SK-N-SH treated with all-trans-retinoic acid at 6 μM for 48 hours (cell line): ENCODE data around the gene NID1.
"Not testable (repeated sequence)": the region's sequence is repeated elsewhere in the genome, so short reads cannot be mapped to it uniquely, and the experiment has no call there.

Source experiments
- ATAC-seq: fragments of 200-7000 bp; cut with Tn5 transposase; 3 replicates; pipeline ENCODE4 v1.9.1; 2020; ENCODE audit warnings: mild to moderate bottlenecking, moderate library complexity
- ARNTL ChIP-seq: fragments of 450-650 bp; formaldehyde crosslinking; IDR thresholded peaks from 2 replicates; pipeline ENCODE4 v1.5.0; 2020; ENCODE audit warnings: low read depth, mild to moderate bottlenecking, moderate library complexity, borderline replicate concordance
- BACH2 ChIP-seq: fragments of 250-450 bp; sonication (Bioruptor Pico); IDR thresholded peaks from 2 replicates; pipeline ENCODE4 v1.9.0; 2021; ENCODE audit warnings: mild to moderate bottlenecking, borderline replicate concordance
- CSDC2 ChIP-seq: fragments of 250-450 bp; sonication (Bioruptor Pico); IDR thresholded peaks from 2 replicates; pipeline ENCODE4 v1.5.0; 2020; ENCODE audit warnings: mild to moderate bottlenecking, moderate library complexity
- ESRRG ChIP-seq: fragments of 250-450 bp; sonication (Bioruptor Pico); IDR thresholded peaks from 2 replicates; pipeline ENCODE4 v1.6.1; 2021; ENCODE audit warnings: mild to moderate bottlenecking
- ISL1 ChIP-seq: fragments of 250-450 bp; sonication (Bioruptor Pico); IDR thresholded peaks from 2 replicates; pipeline ENCODE4 v2.1.2; 2022; ENCODE audit warnings: mild to moderate bottlenecking, moderate library complexity
- PATZ1 ChIP-seq: fragments of 250-450 bp; sonication (Bioruptor Pico); IDR thresholded peaks from 2 replicates; pipeline ENCODE4 v1.8.0; 2020; ENCODE audit warnings: mild to moderate bottlenecking, moderate library complexity, borderline replicate concordance
- POU6F1 ChIP-seq: fragments of 250-450 bp; sonication (Bioruptor Pico); IDR thresholded peaks from 2 replicates; pipeline ENCODE4 v1.8.0; 2021; ENCODE audit warnings: low read depth, mild to moderate bottlenecking, moderate library complexity, borderline replicate concordance
- PPARA ChIP-seq: fragments of 250-450 bp; sonication (Bioruptor Pico); IDR thresholded peaks from 2 replicates; pipeline ENCODE4 v1.5.0; 2020; ENCODE audit warnings: mild to moderate bottlenecking, borderline replicate concordance
- SNAI2 ChIP-seq: fragments of 250-450 bp; sonication (Bioruptor Pico); IDR thresholded peaks from 2 replicates; pipeline ENCODE4 v1.5.0; 2020; ENCODE audit warnings: mild to moderate bottlenecking, moderate library complexity
- TCF4 ChIP-seq: fragments of 250-450 bp; sonication (Bioruptor Pico); IDR thresholded peaks from 2 replicates; pipeline ENCODE4 v1.8.0; 2021; ENCODE audit warnings: mild to moderate bottlenecking, moderate library complexity, borderline replicate concordance
- TOX ChIP-seq: fragments of 250-450 bp; sonication (Bioruptor Pico); IDR thresholded peaks from 2 replicates; pipeline ENCODE4 v1.8.0; 2021; ENCODE audit warnings: mild to moderate bottlenecking, moderate library complexity, borderline replicate concordance
- ZC3H10 ChIP-seq: fragments of 250-450 bp; sonication (Bioruptor Pico); IDR thresholded peaks from 2 replicates; pipeline ENCODE4 v1.5.1; 2021; ENCODE audit warnings: mild to moderate bottlenecking, moderate library complexity
- ZFP3 ChIP-seq: fragments of 250-450 bp; sonication (Bioruptor Pico); IDR thresholded peaks from 2 replicates; pipeline ENCODE4 v1.5.0; 2020; ENCODE audit warnings: mild to moderate bottlenecking, moderate library complexity
- ZFP30 ChIP-seq: fragments of 450-650 bp; formaldehyde crosslinking; IDR thresholded peaks from 2 replicates; pipeline ENCODE4 v1.5.0; 2022; ENCODE audit warnings: mild to moderate bottlenecking, moderate library complexity
- ZNF565 ChIP-seq: fragments of 450-650 bp; formaldehyde crosslinking; conservative IDR thresholded peaks from 2 replicates; pipeline ENCODE4 v1.5.0; 2020; ENCODE audit warnings: low read depth, mild to moderate bottlenecking, moderate library complexity
- ZNF8 ChIP-seq: fragments of 450-650 bp; formaldehyde crosslinking; IDR thresholded peaks from 2 replicates; pipeline ENCODE4 v1.5.0; 2020; ENCODE audit warnings: mild to moderate bottlenecking, moderate library complexity
- TF ChIP-seq, protein P1 (sequence below): fragments of 250-450 bp; sonication (Bioruptor Pico); IDR thresholded peaks from 2 replicates; pipeline ENCODE4 v1.5.0; 2020; ENCODE audit warnings: mild to moderate bottlenecking, moderate library complexity
- TF ChIP-seq, protein P2 (sequence below): fragments of 250-450 bp; sonication (Bioruptor Pico); IDR thresholded peaks from 2 replicates; pipeline ENCODE4 v1.5.1; 2021; ENCODE audit warnings: mild to moderate bottlenecking, moderate library complexity
- TF ChIP-seq, protein P3 (sequence below): fragments of 250-450 bp; sonication (Bioruptor Pico); IDR thresholded peaks from 2 replicates; pipeline ENCODE4 v1.5.1; 2020; ENCODE audit warnings: low read depth, mild to moderate bottlenecking, moderate library complexity

The NID1 gene

GRCh38 chr1:235968831-235969230, 96.1 kb downstream of the NID1 start:
- TF ChIP-seq ARNTL (CRISPR knock-in tag) (no peak), PPARA (CRISPR knock-in tag) (no peak), PATZ1 (no peak), POU6F1 (no peak), CSDC2 (CRISPR knock-in tag) (no peak), SNAI2 (CRISPR knock-in tag) (no peak), BACH2 (no peak), ISL1 (CRISPR knock-in tag) (no peak), ZFP3 (CRISPR knock-in tag) (no peak), TOX (no peak)
- TF ChIP-seq, protein P1, sequence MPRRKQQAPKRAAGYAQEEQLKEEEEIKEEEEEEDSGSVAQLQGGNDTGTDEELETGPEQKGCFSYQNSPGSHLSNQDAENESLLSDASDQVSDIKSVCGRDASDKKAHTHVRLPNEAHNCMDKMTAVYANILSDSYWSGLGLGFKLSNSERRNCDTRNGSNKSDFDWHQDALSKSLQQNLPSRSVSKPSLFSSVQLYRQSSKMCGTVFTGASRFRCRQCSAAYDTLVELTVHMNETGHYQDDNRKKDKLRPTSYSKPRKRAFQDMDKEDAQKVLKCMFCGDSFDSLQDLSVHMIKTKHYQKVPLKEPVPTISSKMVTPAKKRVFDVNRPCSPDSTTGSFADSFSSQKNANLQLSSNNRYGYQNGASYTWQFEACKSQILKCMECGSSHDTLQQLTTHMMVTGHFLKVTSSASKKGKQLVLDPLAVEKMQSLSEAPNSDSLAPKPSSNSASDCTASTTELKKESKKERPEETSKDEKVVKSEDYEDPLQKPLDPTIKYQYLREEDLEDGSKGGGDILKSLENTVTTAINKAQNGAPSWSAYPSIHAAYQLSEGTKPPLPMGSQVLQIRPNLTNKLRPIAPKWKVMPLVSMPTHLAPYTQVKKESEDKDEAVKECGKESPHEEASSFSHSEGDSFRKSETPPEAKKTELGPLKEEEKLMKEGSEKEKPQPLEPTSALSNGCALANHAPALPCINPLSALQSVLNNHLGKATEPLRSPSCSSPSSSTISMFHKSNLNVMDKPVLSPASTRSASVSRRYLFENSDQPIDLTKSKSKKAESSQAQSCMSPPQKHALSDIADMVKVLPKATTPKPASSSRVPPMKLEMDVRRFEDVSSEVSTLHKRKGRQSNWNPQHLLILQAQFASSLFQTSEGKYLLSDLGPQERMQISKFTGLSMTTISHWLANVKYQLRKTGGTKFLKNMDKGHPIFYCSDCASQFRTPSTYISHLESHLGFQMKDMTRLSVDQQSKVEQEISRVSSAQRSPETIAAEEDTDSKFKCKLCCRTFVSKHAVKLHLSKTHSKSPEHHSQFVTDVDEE (CRISPR knock-in tag): no peak
- TF ChIP-seq, protein P2, sequence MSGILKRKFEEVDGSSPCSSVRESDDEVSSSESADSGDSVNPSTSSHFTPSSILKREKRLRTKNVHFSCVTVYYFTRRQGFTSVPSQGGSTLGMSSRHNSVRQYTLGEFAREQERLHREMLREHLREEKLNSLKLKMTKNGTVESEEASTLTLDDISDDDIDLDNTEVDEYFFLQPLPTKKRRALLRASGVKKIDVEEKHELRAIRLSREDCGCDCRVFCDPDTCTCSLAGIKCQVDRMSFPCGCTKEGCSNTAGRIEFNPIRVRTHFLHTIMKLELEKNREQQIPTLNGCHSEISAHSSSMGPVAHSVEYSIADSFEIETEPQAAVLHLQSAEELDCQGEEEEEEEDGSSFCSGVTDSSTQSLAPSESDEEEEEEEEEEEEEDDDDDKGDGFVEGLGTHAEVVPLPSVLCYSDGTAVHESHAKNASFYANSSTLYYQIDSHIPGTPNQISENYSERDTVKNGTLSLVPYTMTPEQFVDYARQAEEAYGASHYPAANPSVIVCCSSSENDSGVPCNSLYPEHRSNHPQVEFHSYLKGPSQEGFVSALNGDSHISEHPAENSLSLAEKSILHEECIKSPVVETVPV (CRISPR knock-in tag): no peak
- no peak for ATAC-seq

- ATAC-seq: not testable (repeated sequence)
Measured at GRCh38 chr1:235966134-235966533, 98.8 kb downstream of the NID1 start.

DNA sequence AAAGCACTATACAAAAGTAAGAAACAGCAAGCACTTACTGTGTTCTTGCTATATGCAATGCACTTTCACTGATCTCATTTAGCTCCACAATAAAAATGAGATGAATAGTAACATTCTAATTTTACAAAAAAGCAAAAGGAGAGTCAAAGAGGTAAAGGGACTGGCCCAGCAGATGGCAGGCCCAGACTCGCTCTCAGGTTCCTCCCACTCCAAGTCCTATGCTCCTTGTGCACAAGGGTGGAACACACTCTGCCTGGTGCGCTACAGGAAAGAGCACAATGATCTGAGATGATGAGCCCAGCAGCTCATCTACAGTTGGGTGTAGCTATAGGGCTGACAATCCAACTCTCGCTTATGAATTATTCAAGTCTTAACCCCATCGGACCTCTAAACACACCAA, 104.1 kb downstream of the NID1 start:
- TF ChIP-seq ESRRG (CRISPR knock-in tag): no peak
- no peak for TF ChIP-seq ZFP30
- no peak for TF ChIP-seq BACH2
- no peak for TF ChIP-seq PATZ1
- TF ChIP-seq TCF4 (CRISPR knock-in tag): no peak
- no peak for ATAC-seq

DNA sequence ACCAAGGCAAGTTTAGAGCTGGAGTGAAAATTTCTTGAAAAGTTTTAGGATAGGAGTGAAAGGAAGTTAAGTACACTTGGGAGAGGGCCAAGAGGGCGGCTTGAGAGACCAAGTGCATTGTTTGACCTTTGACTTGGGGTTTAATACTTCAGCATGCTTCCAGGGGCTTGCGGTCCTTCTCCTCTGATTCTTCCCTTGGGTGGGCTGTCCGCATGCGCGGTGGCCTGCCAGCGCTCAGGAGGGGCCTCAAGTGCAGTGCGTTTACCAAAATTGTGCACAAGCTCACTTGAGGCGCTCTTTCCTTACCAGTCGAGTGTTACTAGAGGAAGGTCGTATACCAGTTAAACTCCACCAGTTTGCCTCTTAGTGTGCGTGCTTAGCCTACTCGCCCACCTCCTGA, 106.9 kb downstream of the NID1 start:
- no peak for ATAC-seq
- TF ChIP-seq ZNF8 (CRISPR knock-in tag): no peak
- no peak for TF ChIP-seq CSDC2 (CRISPR knock-in tag)
- TF ChIP-seq TOX: no peak
- no peak for TF ChIP-seq ESRRG (CRISPR knock-in tag)
- no peak for TF ChIP-seq ZFP3 (CRISPR knock-in tag)
- TF ChIP-seq, protein P1 (CRISPR knock-in tag): no peak
- TF ChIP-seq PATZ1: no peak
- TF ChIP-seq ZNF565 (CRISPR knock-in tag): no peak
- TF ChIP-seq, protein P3, sequence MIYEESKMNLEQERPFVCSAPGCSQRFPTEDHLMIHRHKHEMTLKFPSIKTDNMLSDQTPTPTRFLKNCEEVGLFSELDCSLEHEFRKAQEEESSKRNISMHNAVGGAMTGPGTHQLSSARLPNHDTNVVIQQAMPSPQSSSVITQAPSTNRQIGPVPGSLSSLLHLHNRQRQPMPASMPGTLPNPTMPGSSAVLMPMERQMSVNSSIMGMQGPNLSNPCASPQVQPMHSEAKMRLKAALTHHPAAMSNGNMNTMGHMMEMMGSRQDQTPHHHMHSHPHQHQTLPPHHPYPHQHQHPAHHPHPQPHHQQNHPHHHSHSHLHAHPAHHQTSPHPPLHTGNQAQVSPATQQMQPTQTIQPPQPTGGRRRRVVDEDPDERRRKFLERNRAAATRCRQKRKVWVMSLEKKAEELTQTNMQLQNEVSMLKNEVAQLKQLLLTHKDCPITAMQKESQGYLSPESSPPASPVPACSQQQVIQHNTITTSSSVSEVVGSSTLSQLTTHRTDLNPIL: no peak
- TF ChIP-seq ZC3H10: no peak
- no peak for TF ChIP-seq ZFP30
- no peak for TF ChIP-seq ARNTL (CRISPR knock-in tag)
- TF ChIP-seq SNAI2 (CRISPR knock-in tag): no peak
